Spleen (tissue), 7 donors: ENCODE results near the gene ERC2.

ENCODE experiments used
- POLR2A ChIP-seq, 3 donors: fragments of 450-650 bp; IDR thresholded peaks; one replicate each; pipeline ENCODE4 v1.5.1; 2017; ENCODE audit warnings: antibody characterized with exemption in 3 of 3, mild to moderate bottlenecking in 1 of 3
- TF ChIP-seq, protein P1 (sequence below), 11 experiments: fragments of 200-600 bp in 7 of 11; fragments of 450-650 bp in 4 of 11; sonication (generic) in 4 of 11; IDR thresholded peaks in 8 of 11; conservative IDR thresholded peaks in 3 of 11; 1 replicate in 7 of 11; 2 replicates in 4 of 11; pipeline versions ENCODE4 v1.4.0 to v1.8.0; 2016 to 2021; ENCODE audit warnings: antibody characterized with exemption in 11 of 11, inconsistent platforms in 4 of 11, mild to moderate bottlenecking in 1 of 11
- donor health status: DM: no; HTN: no; CAD: no; lungs with moderate emphysema.
- donor health status: DM: no; HTN: no; CAD: no.
- donor health status: DM: no; HTN: no; CAD: no.

DNA sequence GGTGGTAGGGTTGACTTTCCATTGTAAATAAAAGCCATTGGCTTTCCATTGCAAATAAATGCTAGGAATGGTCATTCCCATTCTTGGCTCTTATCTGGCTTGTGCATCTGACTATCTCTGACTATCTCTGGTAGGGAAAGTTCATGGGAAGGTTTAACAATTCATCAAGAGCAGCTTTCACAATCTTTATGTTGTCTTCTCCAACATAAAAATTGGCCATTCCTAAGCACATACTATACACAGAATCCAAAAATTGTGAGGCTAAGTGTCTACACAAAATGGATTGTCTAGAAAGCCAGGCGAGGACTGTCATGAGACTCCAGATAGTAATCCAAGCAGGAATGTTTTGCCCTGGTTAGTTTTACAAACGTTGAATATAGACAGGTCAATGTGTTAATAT, 926.8 kb downstream of the ERC2 start:
- TF ChIP-seq, protein P1, sequence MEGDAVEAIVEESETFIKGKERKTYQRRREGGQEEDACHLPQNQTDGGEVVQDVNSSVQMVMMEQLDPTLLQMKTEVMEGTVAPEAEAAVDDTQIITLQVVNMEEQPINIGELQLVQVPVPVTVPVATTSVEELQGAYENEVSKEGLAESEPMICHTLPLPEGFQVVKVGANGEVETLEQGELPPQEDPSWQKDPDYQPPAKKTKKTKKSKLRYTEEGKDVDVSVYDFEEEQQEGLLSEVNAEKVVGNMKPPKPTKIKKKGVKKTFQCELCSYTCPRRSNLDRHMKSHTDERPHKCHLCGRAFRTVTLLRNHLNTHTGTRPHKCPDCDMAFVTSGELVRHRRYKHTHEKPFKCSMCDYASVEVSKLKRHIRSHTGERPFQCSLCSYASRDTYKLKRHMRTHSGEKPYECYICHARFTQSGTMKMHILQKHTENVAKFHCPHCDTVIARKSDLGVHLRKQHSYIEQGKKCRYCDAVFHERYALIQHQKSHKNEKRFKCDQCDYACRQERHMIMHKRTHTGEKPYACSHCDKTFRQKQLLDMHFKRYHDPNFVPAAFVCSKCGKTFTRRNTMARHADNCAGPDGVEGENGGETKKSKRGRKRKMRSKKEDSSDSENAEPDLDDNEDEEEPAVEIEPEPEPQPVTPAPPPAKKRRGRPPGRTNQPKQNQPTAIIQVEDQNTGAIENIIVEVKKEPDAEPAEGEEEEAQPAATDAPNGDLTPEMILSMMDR (IDR thresholded peaks at IDR 0.05 in 8 of 11, conservative IDR thresholded peaks at IDR 0.05 in 3 of 11): no peak
- TF ChIP-seq POLR2A (IDR thresholded peaks at IDR 0.05): no peak
